K562 (cell line): ENCODE results near the gene ZNF862. TPM values are rescaled to one million over a fixed set of nuclear protein-coding genes. Genes with fewer than 3 reads are reported as not detected.

Source experiments
- BRF2 ChIP-seq: IDR thresholded peaks from 3 replicates; pipeline ENCODE4 v1.6.1; 2011; ENCODE audit warnings: borderline replicate concordance, mild to moderate bottlenecking; ENCODE audit not compliant: insufficient read length, insufficient read depth
- HNRNPH1 ChIP-seq: fragments of 200-400 bp; formaldehyde crosslinking; optimal IDR thresholded peaks from 2 replicates; pipeline ENCODE3; 2017; ENCODE audit warnings: low read depth, mild to moderate bottlenecking, low read length, moderate library complexity
- RBM22 ChIP-seq: fragments of 200-400 bp; formaldehyde crosslinking; IDR thresholded peaks from 2 replicates; pipeline ENCODE4 v1.6.1; 2018; ENCODE audit warnings: low read length, low read depth; ENCODE audit not compliant: poor library complexity, severe bottlenecking
- RCOR1 ChIP-seq, 2 experiments: IDR thresholded peaks; 2 replicates each; pipeline ENCODE4 v1.6.1; 2012; ENCODE audit warnings: low read depth in 2 of 2, low read length in 2 of 2, borderline replicate concordance in 1 of 2, improper control_type of control experiment in 1 of 2
- RNF2 ChIP-seq: sonication (generic); IDR thresholded peaks from 2 replicates; pipeline ENCODE4 v1.6.1; 2016
- SP2 ChIP-seq: IDR thresholded peaks from 2 replicates; pipeline ENCODE4 v1.6.1; 2011; ENCODE audit warnings: mild to moderate bottlenecking, low read depth, low read length, moderate library complexity; ENCODE audit not compliant: poor library complexity, severe bottlenecking; ENCODE audit errors: extremely low read depth
- U2AF2 ChIP-seq: fragments of 200-400 bp; formaldehyde crosslinking; optimal IDR thresholded peaks from 2 replicates; pipeline ENCODE3; 2017; ENCODE audit warnings: low read depth, mild to moderate bottlenecking, low read length
- ZBTB34 ChIP-seq: fragments of 250-450 bp; sonication (Bioruptor Pico); IDR thresholded peaks from 2 replicates; pipeline ENCODE4 v1.8.0; 2021; ENCODE audit warnings: mild to moderate bottlenecking, moderate library complexity
- ZNF592 ChIP-seq: fragments of 450-650 bp; IDR thresholded peaks from 2 replicates; pipeline ENCODE4 v1.6.1; 2017; ENCODE audit warnings: antibody characterized with exemption, mild to moderate bottlenecking
- ZNF707 ChIP-seq: fragments of 250-450 bp; sonication (Bioruptor Pico); conservative IDR thresholded peaks from 2 replicates; pipeline ENCODE4 v1.8.0; 2022; ENCODE audit warnings: inconsistent platforms, mild to moderate bottlenecking, moderate library complexity
- polyA plus RNA-seq, 8 experiments: library from polyadenylated mRNA; depleted of rRNA in 4 of 8; stranded (reverse) in 5 of 8; unstranded in 3 of 8; fragments of >200 nt; fragmentation: Nextera tagmentation in 2 of 8; fragmentation: Illumina TruSeq in 1 of 8; extraction: Ambion mirVana in 2 of 8; extraction: Trizol in 1 of 8; gene quantifications; 2 replicates each; pipeline versions ENCODE4 v1.2.1 to v1.2.3, GENCODE V29; 2011 to 2014; ENCODE audit warnings: inconsistent platforms in 1 of 8, missing spikeins in 1 of 8
- total RNA-seq, 7 experiments: library from RNA; depleted of rRNA in 6 of 7; stranded (reverse); fragments of >200 nt in 6 of 7; fragmentation: Illumina TruSeq in 2 of 7; extraction: Trizol in 2 of 7; gene quantifications; 2 replicates each; pipeline versions ENCODE4 v1.2.1 to v1.2.3, GENCODE V29; 2011 to 2021; ENCODE audit warnings: low replicate concordance in 1 of 7

ZNF862 gene
- total and polyA plus RNA-seq, 9 of the 15 experiments (the other 6 are each of a cell fraction or from before 2014, with no cell fraction given), result 1.1 to 3.9 (median 2.6) TPM

- no peak for TF ChIP-seq ZBTB34 (CRISPR knock-in tag)
- no peak for TF ChIP-seq RBM22
- TF ChIP-seq ZNF707 (CRISPR knock-in tag), result no peak
- no peak for TF ChIP-seq U2AF2
- TF ChIP-seq RCOR1 (IDR thresholded peaks at IDR 0.05; ENCODE audit: borderline replicate concordance in 1 of 2, low read depth in 2 of 2, low read length in 2 of 2), result 0 out of 4 replicates have a peak, but pooled peaks of 1 of the 2 experiments have one; percentile 9
- no peak for TF ChIP-seq BRF2
- TF ChIP-seq ZNF592, result no peak
- no peak for TF ChIP-seq SP2
- TF ChIP-seq HNRNPH1, result no peak
- peak; percentile 15; the same call in 1 of the 2 replicates for TF ChIP-seq RNF2
- TF ChIP-seq, all 486 proteins: peak for 2
Observed at GRCh38 chr7:149846021-149846420, 7.8 kb downstream of the ZNF862 start (continued).
